CD4-positive, alpha-beta T cell treated with Interleukin-2 at 100 ng/mL for 4 hours (primary cell): ENCODE measurements around the gene TMEM92.
"Not testable (repeated sequence)": the region's sequence is repeated elsewhere in the genome, so short reads cannot be mapped to it uniquely, and the experiment has no call there.

Experiments
- DNase-seq: peaks from one replicate; pipeline ENCODE4 v3.0.0-alpha.2; 2020; ENCODE audit warnings: low spot score

Gene TMEM92

GRCh38 chr17:50262001-50262794 lies 12.1 kb upstream of the TMEM92 start:
- no peak for DNase-seq

DNA sequence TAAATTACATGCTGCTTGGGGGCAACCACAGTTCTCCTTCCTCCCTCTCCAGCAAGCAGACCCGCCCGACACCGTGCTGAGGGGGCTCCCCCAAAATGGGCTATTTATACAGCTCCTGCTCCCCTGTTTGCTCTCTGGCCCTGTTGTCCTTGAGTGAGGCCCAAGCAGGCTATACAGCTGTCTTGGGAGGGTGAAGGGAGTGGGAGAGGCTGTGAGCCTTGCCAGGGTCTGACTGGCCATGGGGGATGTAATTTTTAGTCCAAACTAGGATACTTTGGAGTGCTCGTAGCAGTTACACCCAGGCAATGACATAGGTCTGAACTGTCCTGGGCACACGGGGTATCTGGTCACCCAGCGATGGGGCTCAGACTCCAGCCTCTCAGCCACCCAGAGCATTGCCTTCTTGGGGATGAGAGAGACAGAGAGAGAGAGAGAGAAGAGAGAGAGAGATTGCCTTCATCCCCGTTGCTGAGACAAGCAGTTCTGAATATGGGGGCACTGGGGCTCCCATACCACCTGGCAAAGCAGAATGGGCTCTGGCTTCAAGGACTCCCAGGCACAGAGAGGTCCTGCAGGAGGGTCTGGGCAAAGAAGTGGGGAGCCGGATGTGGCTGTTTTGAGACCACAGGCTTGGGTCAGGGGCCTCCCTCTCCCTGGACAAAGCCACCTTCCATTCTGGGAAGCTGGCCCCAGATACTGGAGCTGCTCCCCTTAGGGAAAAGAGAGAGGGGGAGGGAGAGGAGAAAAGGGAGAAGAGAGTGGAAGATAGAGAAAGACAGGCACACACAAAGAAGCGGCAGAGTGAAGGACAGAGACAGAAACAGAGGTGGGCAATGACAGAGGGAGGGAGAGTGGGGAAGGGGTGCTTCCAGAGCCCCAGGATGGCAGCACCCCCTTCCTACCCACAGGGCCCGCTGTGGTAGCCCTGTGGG lies 10.7 kb upstream of the TMEM92 start:
- no peak for DNase-seq

- no peak for DNase-seq
These were observed 9.8 kb upstream of the TMEM92 start for GRCh38 chr17:50264263-50265113.

DNA sequence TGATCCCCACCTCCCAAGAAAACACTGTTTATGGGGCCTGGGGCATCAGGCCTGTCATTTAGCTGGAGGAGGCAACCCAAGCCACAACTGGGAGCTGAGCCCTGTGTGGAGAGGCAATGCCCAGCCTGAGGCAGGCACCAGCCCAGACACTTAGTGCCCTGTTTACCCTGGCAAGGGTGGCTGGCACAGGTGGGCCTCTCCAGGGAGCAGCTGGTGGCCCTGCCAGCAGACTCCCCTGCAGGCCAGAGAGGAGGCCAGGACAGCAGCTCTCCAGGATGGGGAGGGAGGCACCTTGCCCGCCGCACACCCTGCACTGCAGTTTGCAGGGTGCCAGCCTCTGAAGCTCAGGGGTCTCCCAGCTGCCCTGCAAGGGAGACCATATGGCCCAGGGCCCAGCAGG lies 9.1 kb upstream of the TMEM92 start:
- DNase-seq = no peak

GRCh38 chr17:50265690-50266315 lies 8.5 kb upstream of the TMEM92 start:
- DNase-seq = no peak

DNA sequence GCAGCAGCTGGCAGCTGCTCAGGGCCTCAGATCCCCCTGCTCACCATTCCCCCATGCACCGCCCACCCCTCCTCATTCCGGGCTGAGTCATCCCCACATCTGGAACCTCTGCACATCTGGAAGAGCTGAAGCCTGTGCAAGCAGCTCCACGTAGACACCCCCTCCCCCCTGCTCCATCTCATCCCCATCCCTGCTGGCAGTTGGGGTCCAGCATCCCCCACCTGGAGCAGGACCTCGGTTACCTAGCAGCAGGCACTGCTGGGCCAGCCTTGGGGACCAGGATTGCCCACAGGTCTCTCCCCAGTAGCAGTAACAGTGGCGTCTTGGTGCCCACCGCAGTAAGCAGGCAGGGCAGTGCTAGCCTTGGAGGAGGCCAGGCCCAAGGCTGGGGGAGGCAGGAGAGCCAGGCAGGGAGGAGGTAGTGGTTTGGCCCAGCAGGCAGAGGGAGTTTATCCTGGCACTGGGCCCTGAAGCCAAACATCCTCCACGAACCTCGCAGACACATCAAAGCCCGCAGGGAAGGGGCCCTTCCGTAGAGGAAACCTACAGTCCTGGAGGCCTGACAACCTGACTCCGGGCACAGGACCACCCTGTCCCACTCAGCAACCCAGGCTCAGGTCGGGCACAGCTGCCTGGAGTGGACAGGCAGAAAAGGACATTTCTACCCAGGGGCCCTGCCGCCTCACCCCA lies 7.7 kb upstream of the TMEM92 start:
- no peak for DNase-seq

GRCh38 chr17:50267074-50267841 lies 7.0 kb upstream of the TMEM92 start:
- DNase-seq = no peak

DNA sequence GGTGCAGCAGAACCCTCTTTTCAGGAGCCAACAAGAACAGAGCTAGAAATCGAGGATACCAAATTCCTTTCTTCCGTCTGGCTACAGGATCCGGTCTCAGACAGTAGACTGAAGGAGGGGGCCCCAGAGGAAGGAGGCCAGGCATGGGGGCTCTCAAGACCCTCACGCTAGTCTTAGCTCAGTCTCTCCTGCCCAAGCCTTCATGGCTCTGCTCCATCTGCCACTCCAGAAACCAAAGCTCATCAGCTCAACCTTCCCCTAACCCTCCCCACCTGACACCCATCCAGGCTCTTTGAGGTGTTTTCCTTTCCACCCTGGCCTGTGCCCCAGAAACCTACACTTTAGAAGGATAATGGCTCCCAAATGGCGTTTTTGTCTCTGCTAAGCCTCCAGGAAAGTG lies 6.2 kb upstream of the TMEM92 start:
- DNase-seq = no peak

- DNase-seq = no peak
These were observed 5.5 kb upstream of the TMEM92 start for GRCh38 chr17:50268743-50269275.

- DNase-seq = peak; percentile 66
These were observed 4.5 kb upstream of the TMEM92 start for GRCh38 chr17:50269477-50270434.

DNA sequence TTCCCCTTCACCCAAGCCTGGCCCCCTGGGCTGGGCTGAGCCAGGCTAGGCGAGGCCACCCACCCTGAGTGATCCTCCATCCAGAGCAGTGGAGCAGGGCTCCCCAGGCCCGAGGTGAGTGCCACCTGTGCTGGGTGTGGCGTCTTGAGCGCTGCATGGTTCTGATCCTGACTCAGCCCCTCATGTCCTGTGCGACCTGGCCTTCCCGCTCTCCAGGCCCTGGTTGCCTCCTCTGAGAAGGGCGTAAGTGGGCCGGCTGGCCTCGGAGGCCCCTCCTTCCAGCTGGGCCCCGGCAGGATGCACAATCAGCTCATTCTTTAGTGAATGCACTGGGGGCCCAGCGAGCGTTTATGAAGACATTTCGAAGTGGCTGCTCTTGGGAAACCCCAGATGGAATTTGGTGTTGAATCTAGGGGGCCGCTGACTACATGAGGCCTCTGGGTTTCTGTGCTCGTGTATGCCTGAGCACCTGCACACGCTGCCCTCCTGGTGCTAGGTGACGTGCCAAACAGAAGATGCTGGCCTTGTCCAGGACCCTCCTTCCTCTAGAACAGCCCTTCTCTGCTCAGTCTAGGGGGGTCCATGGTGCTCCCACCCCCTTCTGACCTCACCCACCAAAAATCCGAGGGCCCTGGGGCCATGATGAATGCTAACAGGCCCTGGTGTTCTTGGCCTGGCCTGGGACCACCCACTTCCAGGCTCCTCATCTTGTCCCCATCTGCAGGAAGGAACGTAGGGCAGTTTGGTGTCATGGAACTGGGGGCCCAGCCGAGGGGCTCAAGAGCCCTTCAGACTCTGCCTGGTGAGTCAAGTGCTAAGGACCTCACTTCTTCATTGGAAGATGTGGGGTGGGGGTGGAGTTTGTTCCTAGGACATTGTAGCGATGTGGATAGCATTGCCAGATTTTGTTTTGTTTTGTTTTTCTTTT lies 3.6 kb upstream of the TMEM92 start:
- no peak for DNase-seq

DNA sequence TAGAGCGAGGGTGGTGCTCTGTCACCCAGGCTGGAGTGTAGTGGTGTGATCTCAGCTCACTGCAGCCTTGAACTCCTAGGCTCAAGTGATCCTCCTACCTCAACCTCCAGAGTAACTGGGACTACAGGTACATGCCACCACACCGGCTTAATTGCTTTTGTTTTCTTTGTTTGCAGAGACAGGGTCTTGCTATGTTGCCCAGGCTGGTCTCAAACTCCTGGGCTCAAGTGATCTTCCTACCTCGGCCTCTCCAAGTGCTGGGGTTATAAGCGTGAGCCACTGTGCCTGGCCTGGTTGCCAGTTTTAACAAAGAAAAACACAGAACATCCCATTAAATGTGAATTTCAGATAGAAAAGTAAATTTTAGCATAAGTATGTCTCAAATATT lies 2.9 kb upstream of the TMEM92 start:
- DNase-seq = not testable (repeated sequence)

GRCh38 chr17:50272246-50272645 lies 2.0 kb upstream of the TMEM92 start:
- no peak for DNase-seq

DNA sequence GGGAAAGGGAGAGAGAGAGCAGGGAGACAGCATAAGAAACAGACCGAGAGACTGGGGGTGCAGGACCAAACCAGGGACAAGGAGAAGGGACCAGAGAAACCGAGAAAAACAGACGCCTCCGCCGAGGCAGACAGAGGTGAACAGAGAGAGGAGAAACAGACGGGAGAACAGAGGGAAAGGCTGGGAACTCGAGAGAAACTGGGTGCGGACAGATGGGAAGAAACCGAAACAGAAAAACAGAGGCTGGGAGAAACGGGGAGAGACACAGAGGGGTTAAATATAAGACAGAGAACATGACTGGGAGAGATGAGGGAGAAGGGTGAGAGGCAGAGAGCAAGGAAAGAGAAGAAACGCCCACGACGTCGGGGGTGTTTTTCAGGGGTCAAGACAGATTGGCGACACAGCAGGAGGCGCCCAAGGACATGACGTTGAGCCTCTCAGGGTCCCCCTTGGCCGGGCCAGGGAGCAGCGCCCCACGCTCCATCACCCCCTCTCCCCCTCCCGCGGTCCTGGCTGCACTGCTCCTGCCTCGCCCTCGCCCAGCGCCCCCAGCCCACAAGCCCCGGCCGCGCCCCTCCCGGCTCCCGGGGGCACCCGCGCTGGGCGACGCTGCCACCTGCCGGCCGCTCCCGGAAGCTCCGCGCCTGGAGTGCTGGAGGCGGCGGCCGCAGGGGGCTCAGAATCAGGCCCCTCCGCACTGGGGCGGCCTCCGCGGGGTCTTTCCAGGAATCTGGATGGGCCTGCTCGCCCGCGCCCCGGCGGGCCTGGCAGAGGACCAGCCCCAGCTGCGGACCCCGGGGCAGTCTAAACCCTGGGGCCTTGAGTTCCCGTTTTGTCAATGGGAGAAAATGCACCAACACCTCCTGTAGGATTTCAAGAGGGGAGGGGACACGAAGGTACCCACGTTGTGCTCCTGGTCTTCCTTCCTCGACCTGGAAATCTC lies 1.3 kb upstream of the TMEM92 start:
- peak; percentile 36 for DNase-seq

DNA sequence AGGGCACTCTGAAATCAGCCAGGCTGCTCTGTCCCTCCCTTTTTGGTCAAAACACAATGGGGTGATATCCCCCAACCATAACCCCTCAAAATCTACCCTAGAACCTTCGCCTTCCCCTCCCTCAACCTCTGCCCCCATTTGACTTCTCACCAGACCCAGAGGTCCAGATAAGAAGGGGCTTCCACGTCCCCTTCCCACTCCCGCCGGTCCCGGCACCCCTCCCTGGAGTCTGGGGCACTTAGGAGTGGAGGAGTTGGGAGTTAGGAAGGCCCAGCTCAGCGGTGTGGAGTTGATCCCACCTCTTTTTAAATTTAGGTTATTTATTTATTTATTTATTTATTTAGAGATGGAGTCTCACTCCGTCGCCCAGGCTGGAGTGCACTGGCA lies 619 bp upstream of the TMEM92 start:
- no peak for DNase-seq

GRCh38 chr17:50274897-50275221 lies 593 bp downstream of the TMEM92 start:
- no peak for DNase-seq

DNA sequence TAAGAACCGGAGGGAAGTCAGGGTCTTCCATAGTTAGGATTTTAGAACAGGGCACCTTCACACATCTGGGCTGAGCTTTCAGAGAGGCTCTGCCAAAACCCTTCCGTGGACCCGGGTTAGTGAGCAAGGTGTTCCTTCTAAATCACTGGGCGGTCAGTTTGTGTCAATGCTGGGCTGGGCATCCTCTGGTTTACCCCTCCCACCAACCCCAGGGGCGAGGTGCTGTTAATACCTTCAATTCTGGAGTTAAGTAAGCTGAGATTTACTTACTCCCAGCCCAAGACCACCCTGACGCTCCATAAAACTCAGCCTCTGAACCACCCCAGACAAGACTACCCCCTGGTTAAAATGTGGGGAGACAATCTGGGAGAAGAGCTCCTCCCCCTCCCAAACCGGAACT lies 1.0 kb downstream of the TMEM92 start:
- DNase-seq = no peak
